HUES48 (cell line): ENCODE results near the gene PPP1R9B.

ENCODE experiments used
- H3K27ac ChIP-seq: one replicate; pipeline ENCODE4 v1.7.0; 2013; ENCODE audit warnings: low read depth, low read length, inconsistent platforms
- H3K27me3 ChIP-seq: 2 replicates; pipeline ENCODE4 v1.6.1; 2013; ENCODE audit warnings: mild to moderate bottlenecking, low read length; ENCODE audit not compliant: control insufficient read depth, insufficient read depth
- H3K36me3 ChIP-seq: 2 replicates; pipeline ENCODE4 v1.6.1; 2013; ENCODE audit warnings: low read length; ENCODE audit not compliant: control insufficient read depth, insufficient read depth
- H3K4me1 ChIP-seq: 2 replicates; pipeline ENCODE4 v1.6.1; 2013; ENCODE audit warnings: mild to moderate bottlenecking, low read length; ENCODE audit not compliant: control insufficient read depth, insufficient read depth
- H3K4me3 ChIP-seq: 2 replicates; pipeline ENCODE4 v1.5.1; 2013; ENCODE audit warnings: mild to moderate bottlenecking, low read depth, low read length
- H3K9ac ChIP-seq: 2 replicates; pipeline ENCODE4 v1.6.1; 2013; ENCODE audit warnings: mild to moderate bottlenecking, low read depth, low read length, moderate library complexity
- H3K9me3 ChIP-seq: 2 replicates; pipeline ENCODE4 v1.6.1; 2013; ENCODE audit warnings: low read length; ENCODE audit not compliant: control insufficient read depth, insufficient read depth

PPP1R9B gene

GRCh38 chr17:50180111-50180510, 29.6 kb upstream of the PPP1R9B start:
- no peak overlapping the region for H3K4me3 ChIP-seq
- no peak overlapping the region for H3K27ac ChIP-seq
- H3K9ac ChIP-seq, result no peak overlapping the region
- no peaks in the 10 kb centered on the region for H3K27me3 ChIP-seq
- H3K36me3 ChIP-seq, result no peaks in the 10 kb centered on the region
- no peaks in the 10 kb centered on the region for H3K9me3 ChIP-seq
- H3K4me1 ChIP-seq, result peaks cover 27% of the 10 kb centered on the region

- peak overlapping the region; percentile 30; the same call in 1 of the 2 replicates for H3K4me3 ChIP-seq
- no peaks in the 10 kb centered on the region for H3K36me3 ChIP-seq
- H3K27me3 ChIP-seq, result no peaks in the 10 kb centered on the region
- no peaks in the 10 kb centered on the region for H3K9me3 ChIP-seq
- peak overlapping the region; percentile 37 for H3K27ac ChIP-seq
- H3K4me1 ChIP-seq, result peaks cover 14% of the 10 kb centered on the region
- H3K9ac ChIP-seq, result peak overlapping the region; percentile 55
These were observed 27.7 kb upstream of the PPP1R9B start for GRCh38 chr17:50177983-50178834.

- H3K4me1 ChIP-seq, result peaks cover 14% of the 10 kb centered on the region
- H3K36me3 ChIP-seq, result no peaks in the 10 kb centered on the region
- H3K9me3 ChIP-seq, result no peaks in the 10 kb centered on the region
- no peaks in the 10 kb centered on the region for H3K27me3 ChIP-seq
- peak overlapping the region; percentile 55; the same call in 1 of the 2 replicates for H3K9ac ChIP-seq
- H3K4me3 ChIP-seq, result no peak overlapping the region
- H3K27ac ChIP-seq, result peak overlapping the region; percentile 37
These were observed 27.0 kb upstream of the PPP1R9B start for GRCh38 chr17:50177476-50177875.

- no peak overlapping the region for H3K4me3 ChIP-seq
- H3K9ac ChIP-seq, result no peak overlapping the region
- H3K4me1 ChIP-seq, result peaks cover 14% of the 10 kb centered on the region
- H3K36me3 ChIP-seq, result no peaks in the 10 kb centered on the region
- no peaks in the 10 kb centered on the region for H3K9me3 ChIP-seq
- no peaks in the 10 kb centered on the region for H3K27me3 ChIP-seq
- no peak overlapping the region for H3K27ac ChIP-seq
These were observed 26.3 kb upstream of the PPP1R9B start for GRCh38 chr17:50176559-50177357.

- Histone ChIP-seq H3K4me1 (peaks cover 14% of the 10 kb centered on the region), H3K27me3 (no peaks in the 10 kb centered on the region), H3K9ac (no peak overlapping the region), H3K4me3 (no peak overlapping the region), H3K9me3 (no peaks in the 10 kb centered on the region), H3K27ac (no peak overlapping the region), H3K36me3 (no peaks in the 10 kb centered on the region)
These were observed 24.7 kb upstream of the PPP1R9B start for GRCh38 chr17:50175035-50175807.

- Histone ChIP-seq H3K4me3 (no peak overlapping the region), H3K9me3 (no peaks in the 10 kb centered on the region), H3K4me1 (peaks cover 14% of the 10 kb centered on the region), H3K27me3 (no peaks in the 10 kb centered on the region), H3K9ac (no peak overlapping the region), H3K36me3 (no peaks in the 10 kb centered on the region), H3K27ac (no peak overlapping the region)
These were observed 24.0 kb upstream of the PPP1R9B start for GRCh38 chr17:50174444-50174843.

GRCh38 chr17:50173335-50173941, 23.0 kb upstream of the PPP1R9B start:
- no peak overlapping the region for H3K9ac ChIP-seq
- no peaks in the 10 kb centered on the region for H3K27me3 ChIP-seq
- no peaks in the 10 kb centered on the region for H3K36me3 ChIP-seq
- H3K4me1 ChIP-seq, result peaks cover 10% of the 10 kb centered on the region
- no peaks in the 10 kb centered on the region for H3K9me3 ChIP-seq
- no peak overlapping the region for H3K4me3 ChIP-seq
- peak overlapping the region; percentile 52 for H3K27ac ChIP-seq

- no peak overlapping the region for H3K4me3 ChIP-seq
- peak overlapping the region; percentile 52 for H3K27ac ChIP-seq
- peaks cover 5% of the 10 kb centered on the region for H3K4me1 ChIP-seq
- no peaks in the 10 kb centered on the region for H3K9me3 ChIP-seq
- no peak overlapping the region for H3K9ac ChIP-seq
- no peaks in the 10 kb centered on the region for H3K27me3 ChIP-seq
- no peaks in the 10 kb centered on the region for H3K36me3 ChIP-seq
These were observed 22.5 kb upstream of the PPP1R9B start for GRCh38 chr17:50172936-50173334.

GRCh38 chr17:50172130-50172529, 21.7 kb upstream of the PPP1R9B start:
- Histone ChIP-seq H3K36me3 (no peaks in the 10 kb centered on the region), H3K4me3 (no peak overlapping the region), H3K4me1 (no peaks in the 10 kb centered on the region), H3K27ac (no peak overlapping the region), H3K9ac (no peak overlapping the region), H3K27me3 (no peaks in the 10 kb centered on the region), H3K9me3 (no peaks in the 10 kb centered on the region)

GRCh38 chr17:50171371-50172071, 21.0 kb upstream of the PPP1R9B start:
- Histone ChIP-seq H3K9ac (no peak overlapping the region), H3K9me3 (no peaks in the 10 kb centered on the region), H3K4me1 (no peaks in the 10 kb centered on the region), H3K4me3 (no peak overlapping the region), H3K27ac (no peak overlapping the region), H3K36me3 (no peaks in the 10 kb centered on the region), H3K27me3 (no peaks in the 10 kb centered on the region)
